AG10803 (cell line): Measurements from ENCODE around the gene FTO.

Source experiments
- DNase-seq: peaks from one replicate; pipeline ENCODE4 v3.0.0; 2010; ENCODE audit warnings: low read depth
- H3K4me3 ChIP-seq: 2 replicates; pipeline ENCODE4 v1.5.1; 2011; ENCODE audit warnings: mild to moderate bottlenecking, low read length, control low read depth
- TF ChIP-seq, protein P1 (sequence below): conservative IDR thresholded peaks from 2 replicates; pipeline ENCODE4 v1.5.1; 2011; ENCODE audit warnings: mild to moderate bottlenecking, low read length, control low read depth, inconsistent platforms

FTO gene

DNA sequence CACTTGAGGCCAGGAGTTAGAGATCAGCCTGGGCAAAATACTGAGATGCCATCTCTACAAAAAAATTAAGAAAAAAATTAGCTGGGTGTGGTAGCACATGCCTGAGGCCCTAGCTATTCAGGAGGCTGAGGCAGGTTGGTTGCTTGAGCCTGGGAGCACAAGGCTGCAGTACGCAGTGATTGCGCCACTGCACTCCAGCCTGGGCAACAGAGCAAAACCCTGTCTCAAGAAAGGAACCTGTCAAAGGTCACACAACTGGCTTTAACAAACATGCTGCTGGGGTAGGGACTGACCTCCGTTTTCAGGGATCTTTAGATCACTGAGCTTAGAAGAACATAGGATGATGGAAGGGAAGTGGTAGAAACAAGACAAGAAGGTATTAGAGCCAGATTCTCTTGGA lies 487.6 kb downstream of the FTO start:
- no peak for DNase-seq
- TF ChIP-seq, protein P1, sequence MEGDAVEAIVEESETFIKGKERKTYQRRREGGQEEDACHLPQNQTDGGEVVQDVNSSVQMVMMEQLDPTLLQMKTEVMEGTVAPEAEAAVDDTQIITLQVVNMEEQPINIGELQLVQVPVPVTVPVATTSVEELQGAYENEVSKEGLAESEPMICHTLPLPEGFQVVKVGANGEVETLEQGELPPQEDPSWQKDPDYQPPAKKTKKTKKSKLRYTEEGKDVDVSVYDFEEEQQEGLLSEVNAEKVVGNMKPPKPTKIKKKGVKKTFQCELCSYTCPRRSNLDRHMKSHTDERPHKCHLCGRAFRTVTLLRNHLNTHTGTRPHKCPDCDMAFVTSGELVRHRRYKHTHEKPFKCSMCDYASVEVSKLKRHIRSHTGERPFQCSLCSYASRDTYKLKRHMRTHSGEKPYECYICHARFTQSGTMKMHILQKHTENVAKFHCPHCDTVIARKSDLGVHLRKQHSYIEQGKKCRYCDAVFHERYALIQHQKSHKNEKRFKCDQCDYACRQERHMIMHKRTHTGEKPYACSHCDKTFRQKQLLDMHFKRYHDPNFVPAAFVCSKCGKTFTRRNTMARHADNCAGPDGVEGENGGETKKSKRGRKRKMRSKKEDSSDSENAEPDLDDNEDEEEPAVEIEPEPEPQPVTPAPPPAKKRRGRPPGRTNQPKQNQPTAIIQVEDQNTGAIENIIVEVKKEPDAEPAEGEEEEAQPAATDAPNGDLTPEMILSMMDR: no peak
- no peak overlapping the region for H3K4me3 ChIP-seq

DNA sequence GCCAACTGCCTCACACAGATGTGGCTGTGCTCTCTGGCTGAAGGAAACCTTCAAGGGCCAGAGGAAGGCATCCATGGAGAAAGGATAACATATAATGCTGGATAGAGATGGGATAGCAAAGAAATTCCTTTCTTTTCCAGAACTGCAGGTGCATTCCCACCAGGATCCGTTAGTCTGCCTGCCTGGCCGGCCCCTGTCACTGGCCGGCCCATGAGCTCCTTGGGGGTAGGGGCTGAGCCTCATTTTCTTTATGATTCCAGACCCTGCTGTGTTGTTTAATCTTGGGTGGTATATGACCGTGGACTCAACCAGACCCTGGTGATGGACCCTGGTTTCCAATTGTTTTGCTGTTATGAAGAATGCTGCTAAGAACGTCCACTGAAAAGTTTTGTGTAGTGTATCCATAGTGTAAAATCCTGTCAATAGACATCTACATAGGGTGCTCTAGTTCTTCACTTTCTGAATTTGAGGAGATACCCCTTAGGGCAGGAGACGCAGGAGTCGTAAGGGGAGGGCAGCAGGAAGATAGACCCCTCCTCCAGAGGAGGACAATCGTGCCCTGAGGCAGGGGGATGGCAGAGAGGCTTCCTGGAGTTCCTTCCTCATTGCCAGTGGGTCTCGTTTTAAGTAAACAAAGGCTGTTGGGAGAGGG lies 489.2 kb downstream of the FTO start:
- peak overlapping the region; percentile 9; the same call in 1 of the 2 replicates for H3K4me3 ChIP-seq
- TF ChIP-seq, protein P1: no peak
- DNase-seq: no peak

DNA sequence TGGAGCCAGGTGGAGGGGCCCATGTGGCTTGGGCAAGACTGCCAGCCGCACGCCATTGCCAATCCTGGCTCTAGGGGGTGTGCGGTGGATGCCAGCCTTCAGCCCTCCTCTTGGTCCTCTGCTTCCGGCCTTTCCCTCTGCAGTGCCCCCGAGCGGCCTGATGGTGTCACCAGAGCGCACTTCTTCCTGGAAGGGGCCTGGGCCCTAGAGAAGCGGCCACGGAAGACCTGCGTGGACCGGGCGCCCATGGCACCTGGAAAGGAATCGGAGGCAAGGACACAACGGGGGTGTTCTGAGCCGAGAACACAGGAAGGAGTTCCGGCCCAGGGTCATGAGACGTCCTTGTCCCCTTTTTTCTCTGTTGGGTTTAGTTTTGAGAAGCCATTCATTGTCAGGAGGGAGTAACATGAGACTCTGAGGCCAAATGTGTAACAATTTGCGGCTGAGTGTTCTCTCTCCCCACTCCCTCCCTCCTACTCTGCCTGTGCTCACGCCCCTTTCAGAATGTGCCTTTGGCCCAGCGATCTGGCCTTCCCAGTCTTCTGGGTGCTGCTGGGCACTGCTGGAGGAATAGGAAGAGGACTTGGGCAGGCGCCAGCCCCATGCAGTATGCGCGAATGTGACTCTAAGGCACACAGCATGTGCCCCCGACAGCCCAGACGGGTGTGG lies 489.8 kb downstream of the FTO start:
- DNase-seq: peak; percentile 67
- peak overlapping the region; percentile 41 for H3K4me3 ChIP-seq
- TF ChIP-seq, protein P1: peak; percentile 92

DNA sequence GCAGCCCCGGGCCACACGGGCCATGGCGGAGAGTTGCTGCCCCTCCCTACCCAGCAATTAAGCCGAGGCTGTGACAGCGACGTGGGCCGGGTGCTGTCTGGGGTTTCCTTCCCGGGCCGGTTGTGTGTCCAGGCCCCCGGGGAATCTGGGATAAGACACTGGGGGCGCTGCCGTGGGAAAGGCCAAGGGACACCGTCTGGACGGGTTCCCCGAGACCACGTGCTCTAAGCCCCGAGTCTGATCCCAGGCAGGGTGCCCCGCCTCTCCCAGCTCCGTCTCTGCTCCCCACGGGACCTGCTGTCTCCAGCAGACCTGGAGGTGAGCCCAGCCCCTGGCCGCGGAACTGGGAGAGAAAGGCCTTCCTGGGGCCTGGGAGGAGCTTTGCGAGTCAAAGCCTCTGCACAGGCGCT lies 490.4 kb downstream of the FTO start:
- TF ChIP-seq, protein P1: no peak
- H3K4me3 ChIP-seq: 0 out of 2 replicates have a peak overlapping the region, but pooled peaks have one; percentile 41
- peak; percentile 7 for DNase-seq

DNA sequence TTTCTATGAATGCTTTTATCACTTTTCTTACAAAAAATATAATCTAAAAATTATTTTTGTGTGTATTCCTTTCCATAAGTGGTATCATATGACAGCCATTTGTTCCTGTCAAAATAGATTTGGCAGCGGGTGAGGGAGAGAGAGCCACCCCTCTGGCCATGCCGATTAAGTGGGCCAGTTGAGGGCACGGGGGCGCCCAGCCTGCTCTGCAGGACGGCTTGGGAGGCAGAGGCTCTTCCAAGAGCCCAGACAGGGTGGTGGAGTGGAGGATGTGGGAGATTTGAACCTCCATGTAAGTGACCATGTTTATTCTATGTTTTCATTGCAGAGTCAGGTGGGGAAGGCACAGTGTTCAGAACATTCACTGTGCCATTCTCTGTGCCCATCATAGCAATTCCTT lies 493.8 kb downstream of the FTO start:
- H3K4me3 ChIP-seq: no peak overlapping the region
- DNase-seq: no peak
- TF ChIP-seq, protein P1: no peak

DNA sequence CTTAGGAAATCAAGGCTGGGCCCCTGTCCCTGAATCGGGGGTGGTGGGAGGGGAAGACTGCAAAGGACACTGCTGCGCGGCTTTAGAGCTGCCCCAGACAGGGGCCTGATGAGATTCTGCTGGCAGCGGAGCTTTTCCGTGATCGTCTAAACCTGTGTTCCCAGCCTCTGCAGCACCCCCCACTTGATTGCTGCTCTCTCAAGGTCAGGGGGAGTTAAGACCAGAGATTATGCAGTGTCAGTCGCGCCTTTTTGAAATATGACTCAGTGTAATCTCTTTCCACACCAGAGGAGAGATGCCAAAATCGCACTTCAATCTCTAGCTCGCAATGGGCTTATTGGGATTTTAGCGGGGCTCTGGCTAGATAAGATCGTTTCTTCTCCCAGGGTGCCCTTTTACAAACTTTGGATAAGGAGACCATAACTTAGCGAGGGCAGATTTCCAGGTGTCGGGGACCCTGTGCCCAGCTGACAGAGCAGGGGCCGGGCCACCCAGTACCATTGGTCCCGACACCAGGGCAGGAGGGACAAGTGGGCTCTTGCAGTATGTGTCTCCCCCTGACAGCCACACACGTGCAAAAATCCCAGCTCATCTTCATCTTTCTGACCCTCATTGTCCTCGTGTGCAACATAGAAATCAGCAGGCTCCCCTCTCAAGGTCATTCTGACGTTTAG lies 495.7 kb downstream of the FTO start:
- DNase-seq: no peak
- TF ChIP-seq, protein P1: no peak
- H3K4me3 ChIP-seq: no peak overlapping the region
